Measurements from ENCODE around the gene SGCA. TPM values are rescaled to one million over a fixed set of nuclear protein-coding genes. Genes with fewer than 3 reads are reported as not detected.
A peak's percentile ranks its signal among the peaks of the same experiment; 100 is the strongest.

SGCA gene
- total and polyA plus RNA-seq, 9 of the 15 experiments (the other 6 are each of a cell fraction or from before 2014, with no cell fraction given), result not detected

GRCh38 chr17:50200457-50201275 is 34.9 kb downstream of the SGCA start (continued):
- TF ChIP-seq, protein P1, sequence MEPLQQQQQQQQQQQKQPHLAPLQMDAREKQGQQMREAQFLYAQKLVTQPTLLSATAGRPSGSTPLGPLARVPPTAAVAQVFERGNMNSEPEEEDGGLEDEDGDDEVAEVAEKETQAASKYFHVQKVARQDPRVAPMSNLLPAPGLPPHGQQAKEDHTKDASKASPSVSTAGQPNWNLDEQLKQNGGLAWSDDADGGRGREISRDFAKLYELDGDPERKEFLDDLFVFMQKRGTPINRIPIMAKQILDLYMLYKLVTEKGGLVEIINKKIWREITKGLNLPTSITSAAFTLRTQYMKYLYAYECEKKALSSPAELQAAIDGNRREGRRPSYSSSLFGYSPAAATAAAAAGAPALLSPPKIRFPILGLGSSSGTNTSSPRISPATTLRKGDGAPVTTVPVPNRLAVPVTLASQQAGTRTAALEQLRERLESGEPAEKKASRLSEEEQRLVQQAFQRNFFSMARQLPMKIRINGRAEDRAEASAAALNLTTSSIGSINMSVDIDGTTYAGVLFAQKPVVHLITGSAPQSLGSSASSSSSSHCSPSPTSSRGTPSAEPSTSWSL (CRISPR knock-in tag; IDR thresholded peaks at IDR 0.05; ENCODE audit: borderline replicate concordance), result no peak
- TF ChIP-seq, protein P2, sequence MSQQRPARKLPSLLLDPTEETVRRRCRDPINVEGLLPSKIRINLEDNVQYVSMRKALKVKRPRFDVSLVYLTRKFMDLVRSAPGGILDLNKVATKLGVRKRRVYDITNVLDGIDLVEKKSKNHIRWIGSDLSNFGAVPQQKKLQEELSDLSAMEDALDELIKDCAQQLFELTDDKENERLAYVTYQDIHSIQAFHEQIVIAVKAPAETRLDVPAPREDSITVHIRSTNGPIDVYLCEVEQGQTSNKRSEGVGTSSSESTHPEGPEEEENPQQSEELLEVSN (IDR thresholded peaks at IDR 0.05; ENCODE audit: borderline replicate concordance in 1 of 2, extremely low read depth in 1 of 2, insufficient read depth in 1 of 2, insufficient read length in 1 of 2, low read depth in 1 of 2, low read length in 1 of 2, poor library complexity in 1 of 2, severe bottlenecking in 1 of 2), result peak in 1 of 2 experiments; percentile 11
- peak; percentile 35 for TF ChIP-seq L3MBTL2 (IDR thresholded peaks at IDR 0.05)
- peak; percentile 69 for TF ChIP-seq E2F1 (CRISPR knock-in tag; IDR thresholded peaks at IDR 0.05)
- TF ChIP-seq RFX5 (IDR thresholded peaks at IDR 0.05; ENCODE audit: low read depth, low read length), result no peak
- no peak for TF ChIP-seq JUND (IDR thresholded peaks at IDR 0.05; ENCODE audit: borderline replicate concordance, low read depth, low read length)
- 0 out of 3 replicates have a peak, but pooled peaks have one; percentile 13 for TF ChIP-seq JUND (tag; IDR thresholded peaks at IDR 0.05; ENCODE audit: borderline replicate concordance, low read depth, low read length)
- TF ChIP-seq FUS (optimal IDR thresholded peaks at IDR 0.05; ENCODE audit: low read depth, low read length), result no peak
- peak; percentile 95 for TF ChIP-seq XRCC5 (IDR thresholded peaks at IDR 0.05; ENCODE audit: low read depth, low read length)
- no peak for TF ChIP-seq ZNF24 (IDR thresholded peaks at IDR 0.05)
- TF ChIP-seq HMGXB4 (CRISPR knock-in tag; IDR thresholded peaks at IDR 0.05), result 0 out of 2 replicates have a peak, but pooled peaks have one; percentile 50
- TF ChIP-seq TARDBP (IDR thresholded peaks at IDR 0.05), result peak; percentile 81; the same call in 1 of the 2 replicates
- TF ChIP-seq, protein P3, sequence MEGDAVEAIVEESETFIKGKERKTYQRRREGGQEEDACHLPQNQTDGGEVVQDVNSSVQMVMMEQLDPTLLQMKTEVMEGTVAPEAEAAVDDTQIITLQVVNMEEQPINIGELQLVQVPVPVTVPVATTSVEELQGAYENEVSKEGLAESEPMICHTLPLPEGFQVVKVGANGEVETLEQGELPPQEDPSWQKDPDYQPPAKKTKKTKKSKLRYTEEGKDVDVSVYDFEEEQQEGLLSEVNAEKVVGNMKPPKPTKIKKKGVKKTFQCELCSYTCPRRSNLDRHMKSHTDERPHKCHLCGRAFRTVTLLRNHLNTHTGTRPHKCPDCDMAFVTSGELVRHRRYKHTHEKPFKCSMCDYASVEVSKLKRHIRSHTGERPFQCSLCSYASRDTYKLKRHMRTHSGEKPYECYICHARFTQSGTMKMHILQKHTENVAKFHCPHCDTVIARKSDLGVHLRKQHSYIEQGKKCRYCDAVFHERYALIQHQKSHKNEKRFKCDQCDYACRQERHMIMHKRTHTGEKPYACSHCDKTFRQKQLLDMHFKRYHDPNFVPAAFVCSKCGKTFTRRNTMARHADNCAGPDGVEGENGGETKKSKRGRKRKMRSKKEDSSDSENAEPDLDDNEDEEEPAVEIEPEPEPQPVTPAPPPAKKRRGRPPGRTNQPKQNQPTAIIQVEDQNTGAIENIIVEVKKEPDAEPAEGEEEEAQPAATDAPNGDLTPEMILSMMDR (IDR thresholded peaks at IDR 0.05 in 2 of 3, conservative IDR thresholded peaks at IDR 0.05 in 1 of 3; ENCODE audit: insufficient read depth in 2 of 3, low read depth in 1 of 3, low read length in 3 of 3), result peak; percentile 94 to 100 (median 97)
- TF ChIP-seq, protein P4, sequence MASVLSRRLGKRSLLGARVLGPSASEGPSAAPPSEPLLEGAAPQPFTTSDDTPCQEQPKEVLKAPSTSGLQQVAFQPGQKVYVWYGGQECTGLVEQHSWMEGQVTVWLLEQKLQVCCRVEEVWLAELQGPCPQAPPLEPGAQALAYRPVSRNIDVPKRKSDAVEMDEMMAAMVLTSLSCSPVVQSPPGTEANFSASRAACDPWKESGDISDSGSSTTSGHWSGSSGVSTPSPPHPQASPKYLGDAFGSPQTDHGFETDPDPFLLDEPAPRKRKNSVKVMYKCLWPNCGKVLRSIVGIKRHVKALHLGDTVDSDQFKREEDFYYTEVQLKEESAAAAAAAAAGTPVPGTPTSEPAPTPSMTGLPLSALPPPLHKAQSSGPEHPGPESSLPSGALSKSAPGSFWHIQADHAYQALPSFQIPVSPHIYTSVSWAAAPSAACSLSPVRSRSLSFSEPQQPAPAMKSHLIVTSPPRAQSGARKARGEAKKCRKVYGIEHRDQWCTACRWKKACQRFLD (CRISPR knock-in tag; IDR thresholded peaks at IDR 0.05), result no peak
- TF ChIP-seq MAZ (CRISPR knock-in tag; conservative IDR thresholded peaks at IDR 0.05 in 1 of 2, IDR thresholded peaks at IDR 0.05 in 1 of 2), result peak; percentile 88 to 91
- no peak for TF ChIP-seq NCOA2 (IDR thresholded peaks at IDR 0.05; ENCODE audit: partially characterized antibody in 2 of 2)
- TF ChIP-seq GTF2F1 (IDR thresholded peaks at IDR 0.05; ENCODE audit: low read depth, low read length), result no peak
